ENCODE data around the gene OPHN1. TPM values are rescaled to one million over a fixed set of nuclear protein-coding genes. Genes with fewer than 3 reads are reported as not detected.

The OPHN1 gene
- total RNA-seq, 4 donors from 2014 or later = 3.9 to 20.6 (median 6.7) TPM

DNA sequence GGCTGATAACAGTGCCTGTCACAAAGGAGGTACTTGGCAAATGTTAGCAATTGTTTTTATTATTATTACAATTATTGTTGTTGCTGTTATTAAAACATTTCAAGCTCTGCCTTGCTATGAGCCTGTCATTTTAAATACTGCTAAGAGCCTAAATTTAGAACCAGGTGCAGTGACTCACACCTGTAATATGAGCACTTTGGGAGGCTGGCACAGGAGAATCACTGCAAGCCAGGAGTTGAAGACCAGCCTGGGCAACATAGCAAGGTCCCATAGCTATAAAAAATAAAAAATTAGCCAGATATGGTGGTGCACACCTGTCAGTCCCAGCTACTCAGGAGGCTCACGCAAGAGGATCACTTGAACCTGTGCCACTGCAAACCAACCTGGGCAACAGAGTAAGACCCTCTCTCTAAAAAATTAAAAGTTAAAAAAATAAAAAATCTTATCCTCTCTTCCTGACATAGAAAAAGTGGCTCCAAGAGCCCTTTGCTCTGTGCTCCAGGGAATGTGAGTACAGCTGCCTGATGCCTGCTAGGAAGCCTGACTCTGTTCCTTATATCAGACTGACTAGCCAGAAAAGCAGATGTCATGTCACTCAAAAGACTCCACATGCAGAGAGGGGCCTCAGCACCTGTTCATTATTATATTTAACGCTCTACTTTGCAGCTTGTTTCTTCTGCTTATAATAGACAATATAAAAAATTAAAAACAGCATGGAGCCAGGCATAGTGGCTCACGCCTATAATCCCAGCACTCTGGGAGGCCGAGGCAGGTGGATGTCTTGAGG lies 234.0 kb downstream of the OPHN1 start:
- TF ChIP-seq, protein P1, sequence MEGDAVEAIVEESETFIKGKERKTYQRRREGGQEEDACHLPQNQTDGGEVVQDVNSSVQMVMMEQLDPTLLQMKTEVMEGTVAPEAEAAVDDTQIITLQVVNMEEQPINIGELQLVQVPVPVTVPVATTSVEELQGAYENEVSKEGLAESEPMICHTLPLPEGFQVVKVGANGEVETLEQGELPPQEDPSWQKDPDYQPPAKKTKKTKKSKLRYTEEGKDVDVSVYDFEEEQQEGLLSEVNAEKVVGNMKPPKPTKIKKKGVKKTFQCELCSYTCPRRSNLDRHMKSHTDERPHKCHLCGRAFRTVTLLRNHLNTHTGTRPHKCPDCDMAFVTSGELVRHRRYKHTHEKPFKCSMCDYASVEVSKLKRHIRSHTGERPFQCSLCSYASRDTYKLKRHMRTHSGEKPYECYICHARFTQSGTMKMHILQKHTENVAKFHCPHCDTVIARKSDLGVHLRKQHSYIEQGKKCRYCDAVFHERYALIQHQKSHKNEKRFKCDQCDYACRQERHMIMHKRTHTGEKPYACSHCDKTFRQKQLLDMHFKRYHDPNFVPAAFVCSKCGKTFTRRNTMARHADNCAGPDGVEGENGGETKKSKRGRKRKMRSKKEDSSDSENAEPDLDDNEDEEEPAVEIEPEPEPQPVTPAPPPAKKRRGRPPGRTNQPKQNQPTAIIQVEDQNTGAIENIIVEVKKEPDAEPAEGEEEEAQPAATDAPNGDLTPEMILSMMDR (IDR thresholded peaks at IDR 0.05) = no peak
- TF ChIP-seq POLR2A (IDR thresholded peaks at IDR 0.05) = no peak
- Histone ChIP-seq H3K27me3 (no peaks in the 10 kb centered on the region), H3K4me3 (no peak overlapping the region), H3K27ac (no peak overlapping the region), H3K9me3 (no peaks in the 10 kb centered on the region), H3K36me3 (no peaks in the 10 kb centered on the region), H3K4me1 (no peaks in the 10 kb centered on the region)
- no peak for DNase-seq

DNA sequence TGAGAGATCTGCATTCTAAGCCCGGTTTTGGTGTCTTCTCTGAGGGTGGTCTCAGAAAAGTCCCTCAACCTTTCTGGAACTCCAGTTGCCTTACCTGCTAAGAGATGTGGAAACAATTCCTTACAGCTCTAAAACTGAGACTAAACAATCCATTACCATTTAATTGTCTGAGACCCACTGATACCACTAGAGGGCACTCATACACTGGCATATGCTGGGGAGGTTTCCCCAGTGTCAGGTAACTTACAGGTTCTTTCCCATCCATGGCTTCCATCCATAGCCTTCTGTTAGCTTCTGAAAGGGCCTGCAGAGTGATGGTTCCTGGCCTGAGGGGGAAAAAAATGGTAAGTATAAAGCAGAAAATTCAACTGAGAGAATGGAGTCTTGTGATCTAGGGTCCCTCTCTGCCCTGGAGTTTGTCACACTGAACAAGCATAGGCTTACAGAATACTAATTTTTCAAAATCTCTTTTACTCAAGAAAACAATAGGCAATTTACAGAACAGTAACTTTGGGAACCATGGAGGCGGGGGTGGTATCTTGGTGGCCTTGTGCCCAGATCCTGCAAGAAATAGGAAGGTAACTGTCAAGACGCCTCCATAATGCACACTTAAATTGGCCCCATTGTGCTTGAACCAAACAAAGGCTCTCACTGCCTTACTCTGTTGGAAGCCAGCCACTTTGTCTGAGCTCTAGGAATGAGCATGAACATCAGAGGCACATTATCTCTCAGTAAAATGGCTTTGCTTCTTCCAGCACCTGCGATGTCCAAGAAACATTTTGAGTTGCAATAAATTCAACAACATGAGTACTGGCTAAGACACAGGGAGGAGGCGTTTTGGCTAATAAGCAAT lies 236.1 kb downstream of the OPHN1 start:
- no peaks in the 10 kb centered on the region for H3K27me3 ChIP-seq
- no peaks in the 10 kb centered on the region for H3K36me3 ChIP-seq
- no peaks in the 10 kb centered on the region for H3K4me1 ChIP-seq
- peak in 1 of 3 donors; percentile 66 for DNase-seq
- no peaks in the 10 kb centered on the region for H3K9me3 ChIP-seq
- H3K4me3 ChIP-seq = no peak overlapping the region
- H3K27ac ChIP-seq = no peak overlapping the region
- TF ChIP-seq POLR2A (IDR thresholded peaks at IDR 0.05) = no peak
- TF ChIP-seq, protein P1 (IDR thresholded peaks at IDR 0.05) = peak in 5 of 6 experiments; percentile 22 to 76 (median 61)

DNA sequence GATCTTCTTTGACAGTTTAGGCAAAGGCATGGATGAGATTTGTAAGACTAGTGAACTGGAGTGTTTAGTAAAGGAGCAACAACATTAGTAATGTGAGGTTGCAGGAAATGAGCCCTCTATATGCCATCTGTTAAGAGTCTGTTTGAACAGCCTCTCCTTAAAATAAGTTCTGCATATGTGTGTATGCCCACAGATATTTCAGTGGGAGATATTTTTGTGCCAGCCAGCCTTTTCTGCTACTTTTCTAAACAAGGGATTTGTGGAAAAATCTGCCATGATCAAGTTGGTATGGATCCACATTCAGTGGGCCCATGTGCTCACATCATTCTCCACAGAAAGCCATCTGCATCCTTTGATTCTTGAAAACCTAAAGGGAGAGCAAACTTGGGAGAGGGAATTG lies 237.7 kb downstream of the OPHN1 start:
- Histone ChIP-seq H3K36me3 (no peaks in the 10 kb centered on the region), H3K4me1 (no peaks in the 10 kb centered on the region), H3K27ac (no peak overlapping the region), H3K27me3 (no peaks in the 10 kb centered on the region), H3K9me3 (no peaks in the 10 kb centered on the region), H3K4me3 (no peak overlapping the region)
- TF ChIP-seq, protein P1 (IDR thresholded peaks at IDR 0.05) = no peak
- no peak for TF ChIP-seq POLR2A (IDR thresholded peaks at IDR 0.05)
- no peak for DNase-seq

DNA sequence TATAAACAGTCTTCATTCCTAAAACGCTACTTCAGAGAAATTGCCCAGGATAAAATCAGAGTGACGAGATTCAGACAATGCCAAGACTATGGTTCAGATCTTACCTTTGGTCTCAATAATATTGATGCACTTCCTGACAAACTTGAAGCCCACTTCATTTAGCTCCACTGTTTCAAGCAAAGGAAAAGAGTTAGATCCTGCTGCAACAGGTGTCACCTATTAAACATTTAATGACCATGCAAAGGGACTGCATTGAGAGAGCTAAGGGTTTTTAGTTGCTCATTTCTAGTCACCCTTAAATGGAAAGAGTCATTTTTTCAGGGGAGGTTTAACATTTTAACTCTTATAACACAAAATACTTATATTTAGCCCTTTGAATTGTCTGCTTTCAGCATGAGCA lies 239.5 kb downstream of the OPHN1 start:
- H3K27ac ChIP-seq = no peak overlapping the region
- DNase-seq = no peak
- H3K36me3 ChIP-seq = no peaks in the 10 kb centered on the region
- TF ChIP-seq, protein P1 (IDR thresholded peaks at IDR 0.05) = no peak
- TF ChIP-seq POLR2A (IDR thresholded peaks at IDR 0.05) = no peak
- no peaks in the 10 kb centered on the region for H3K4me1 ChIP-seq
- no peak overlapping the region for H3K4me3 ChIP-seq
- no peaks in the 10 kb centered on the region for H3K27me3 ChIP-seq
- no peaks in the 10 kb centered on the region for H3K9me3 ChIP-seq

DNA sequence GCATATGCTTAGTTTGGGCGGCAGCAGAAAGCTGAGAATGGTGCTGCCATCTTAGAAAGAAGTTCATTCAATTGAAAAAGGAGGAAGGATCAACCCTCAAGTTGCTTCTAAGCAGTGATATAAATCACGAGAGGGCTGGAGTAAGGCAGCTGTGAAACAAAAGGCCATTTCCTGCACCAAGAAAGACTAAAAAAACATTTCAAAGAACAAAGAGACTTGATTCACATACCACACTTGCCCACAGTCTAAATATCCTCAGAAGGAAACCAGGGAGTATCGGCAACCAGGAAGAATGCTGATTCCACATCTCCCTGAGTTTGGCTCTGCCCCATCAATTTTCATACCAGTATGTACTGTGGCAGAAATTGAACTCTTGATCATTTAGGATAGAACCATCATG lies 240.1 kb downstream of the OPHN1 start:
- Histone ChIP-seq H3K36me3 (no peaks in the 10 kb centered on the region), H3K4me1 (no peaks in the 10 kb centered on the region), H3K27ac (no peak overlapping the region), H3K4me3 (no peak overlapping the region), H3K27me3 (no peaks in the 10 kb centered on the region), H3K9me3 (no peaks in the 10 kb centered on the region)
- no peak for DNase-seq
- TF ChIP-seq POLR2A (IDR thresholded peaks at IDR 0.05) = no peak
- TF ChIP-seq, protein P1 (IDR thresholded peaks at IDR 0.05) = no peak
